Brain pericyte (primary cell): ENCODE data around the gene TMCC2.
"Not testable (repeated sequence)": the region's sequence is repeated elsewhere in the genome, so short reads cannot be mapped to it uniquely, and the experiment has no call there.

Source experiments
- DNase-seq: peaks from one replicate; pipeline ENCODE4 v3.0.0-alpha.2; 2012; ENCODE audit warnings: low read depth, low spot score

TMCC2 gene, protein sequence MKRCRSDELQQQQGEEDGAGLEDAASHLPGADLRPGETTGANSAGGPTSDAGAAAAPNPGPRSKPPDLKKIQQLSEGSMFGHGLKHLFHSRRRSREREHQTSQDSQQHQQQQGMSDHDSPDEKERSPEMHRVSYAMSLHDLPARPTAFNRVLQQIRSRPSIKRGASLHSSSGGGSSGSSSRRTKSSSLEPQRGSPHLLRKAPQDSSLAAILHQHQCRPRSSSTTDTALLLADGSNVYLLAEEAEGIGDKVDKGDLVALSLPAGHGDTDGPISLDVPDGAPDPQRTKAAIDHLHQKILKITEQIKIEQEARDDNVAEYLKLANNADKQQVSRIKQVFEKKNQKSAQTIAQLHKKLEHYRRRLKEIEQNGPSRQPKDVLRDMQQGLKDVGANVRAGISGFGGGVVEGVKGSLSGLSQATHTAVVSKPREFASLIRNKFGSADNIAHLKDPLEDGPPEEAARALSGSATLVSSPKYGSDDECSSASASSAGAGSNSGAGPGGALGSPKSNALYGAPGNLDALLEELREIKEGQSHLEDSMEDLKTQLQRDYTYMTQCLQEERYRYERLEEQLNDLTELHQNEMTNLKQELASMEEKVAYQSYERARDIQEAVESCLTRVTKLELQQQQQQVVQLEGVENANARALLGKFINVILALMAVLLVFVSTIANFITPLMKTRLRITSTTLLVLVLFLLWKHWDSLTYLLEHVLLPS

DNA sequence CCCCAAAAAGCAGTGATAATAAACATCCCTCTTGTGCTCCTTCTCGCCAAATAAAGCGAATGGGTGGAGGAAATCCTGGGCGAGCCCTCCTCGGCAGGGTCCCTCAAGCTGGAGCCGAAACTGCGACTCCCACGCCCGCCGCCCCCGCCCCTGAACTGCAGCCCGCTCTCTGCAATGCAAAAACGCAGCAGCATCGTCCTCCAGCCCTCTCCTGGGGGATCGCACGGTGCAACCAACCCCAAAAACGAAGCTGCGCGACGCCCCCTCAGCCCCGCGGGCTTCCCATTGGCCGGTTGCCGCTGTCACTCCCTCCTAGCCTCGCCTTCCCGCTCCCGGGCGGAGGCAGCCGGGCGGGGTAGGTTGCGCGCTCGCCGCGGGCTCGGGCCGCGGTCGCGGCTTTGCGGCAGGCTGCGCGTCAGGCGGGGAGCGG, at the start of gene TMCC2:
Gene TMCC2, plus strand, starts transcription at position 363 of the 430 bp plus-strand sequence. CDS start 619 bp downstream, outside the sequence.
- peak; percentile 52 for DNase-seq

DNA sequence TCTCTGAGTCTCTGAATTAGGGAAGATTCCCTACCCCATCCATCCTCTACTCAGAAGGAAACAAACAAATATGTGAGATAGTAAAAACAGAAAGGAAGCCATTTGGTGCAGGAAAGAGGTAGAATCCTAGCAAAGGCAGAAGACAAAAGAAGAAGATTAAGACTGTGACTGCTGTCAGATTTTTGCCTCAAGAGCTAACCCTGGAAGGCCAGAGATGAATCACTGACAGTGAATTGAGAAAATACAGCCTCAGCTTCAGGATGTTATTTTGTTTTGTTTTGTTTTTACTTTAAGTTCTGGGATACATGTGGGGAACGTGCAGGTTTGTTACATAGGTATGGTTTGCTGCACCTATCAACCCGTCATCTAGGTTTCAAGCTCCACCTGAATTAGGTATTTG, 47.9 kb upstream of the TMCC2 start:
- no peak for DNase-seq

GRCh38 chr1:205180331-205180730, 47.4 kb upstream of the TMCC2 start:
- DNase-seq: not testable (repeated sequence)

DNA sequence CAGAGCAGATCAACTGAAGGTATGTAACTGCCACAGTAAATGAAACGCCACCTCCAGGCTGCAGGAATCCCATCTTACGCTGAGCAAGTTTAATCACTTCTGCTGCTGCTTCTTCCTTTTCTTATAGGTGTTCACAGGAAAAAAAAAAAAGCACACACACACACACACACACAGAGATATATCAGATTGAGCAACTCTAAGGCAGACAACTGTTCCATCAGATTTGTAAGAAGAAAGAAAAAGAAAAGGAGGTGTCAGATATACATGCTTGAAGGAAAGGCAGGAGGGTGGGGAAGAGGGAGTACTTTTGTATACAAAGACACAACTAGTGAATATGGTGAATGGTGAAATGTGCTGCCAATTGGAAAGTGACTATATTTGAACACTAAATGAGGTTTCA, 44.8 kb upstream of the TMCC2 start:
- DNase-seq: no peak

GRCh38 chr1:205183676-205184335, 43.9 kb upstream of the TMCC2 start:
- DNase-seq: no peak

DNA sequence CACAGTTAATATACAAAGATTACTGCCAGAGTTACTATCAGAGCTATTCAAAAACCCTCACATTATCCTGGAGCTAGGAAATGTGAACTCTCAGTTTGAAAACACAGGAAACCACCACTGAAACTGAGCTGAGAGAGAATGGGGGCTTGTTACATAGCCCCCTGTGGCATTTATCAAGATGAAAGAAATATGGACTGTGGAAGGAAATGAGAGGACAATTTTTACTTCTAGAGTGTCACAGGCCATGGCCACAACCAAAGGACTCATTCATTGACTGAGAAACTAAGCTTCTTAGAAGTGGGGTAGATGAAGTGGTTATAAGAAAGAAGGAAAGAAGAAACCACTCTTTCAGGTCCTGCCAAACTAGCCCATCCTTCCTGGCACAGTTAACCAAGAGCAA, 41.6 kb upstream of the TMCC2 start:
- DNase-seq: no peak

GRCh38 chr1:205187420-205187819, 40.3 kb upstream of the TMCC2 start:
- DNase-seq: no peak

DNA sequence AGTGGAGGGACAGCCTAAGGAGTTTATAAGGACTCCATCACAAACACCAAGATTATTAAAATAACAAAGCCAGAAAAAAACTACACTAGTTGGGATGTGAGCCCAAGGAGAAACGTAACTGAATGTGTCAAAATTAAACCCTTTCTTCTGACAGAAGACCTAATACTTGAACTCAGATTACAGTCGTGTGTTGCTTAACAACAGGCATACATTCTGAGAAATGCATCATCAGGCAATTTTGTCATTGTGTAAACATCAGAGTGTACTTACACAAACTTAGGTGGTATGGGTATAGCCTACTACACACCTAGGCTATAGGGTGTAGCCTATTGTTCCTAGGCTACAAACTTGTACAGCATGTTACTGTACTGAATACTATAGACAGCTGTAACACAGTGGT, 39.6 kb upstream of the TMCC2 start:
- DNase-seq: no peak

DNA sequence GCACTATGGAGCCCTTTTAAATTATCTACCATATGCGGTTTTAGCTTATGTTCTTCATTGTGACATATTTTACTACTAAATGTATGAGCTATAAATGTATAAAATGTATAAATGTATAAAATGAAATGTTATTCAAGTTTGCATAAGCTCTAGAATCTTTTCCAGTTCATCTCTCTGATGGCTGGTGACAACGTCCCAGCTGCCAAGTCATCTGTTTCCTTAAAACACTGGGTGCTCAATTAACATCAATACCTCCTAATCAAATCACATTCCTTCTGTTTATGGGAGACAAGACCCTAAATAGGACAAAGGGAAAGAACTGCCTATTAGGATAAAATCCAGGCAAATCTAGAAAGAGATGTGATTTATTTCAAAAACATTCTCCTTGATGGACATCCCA, 39.1 kb upstream of the TMCC2 start:
- no peak for DNase-seq

DNA sequence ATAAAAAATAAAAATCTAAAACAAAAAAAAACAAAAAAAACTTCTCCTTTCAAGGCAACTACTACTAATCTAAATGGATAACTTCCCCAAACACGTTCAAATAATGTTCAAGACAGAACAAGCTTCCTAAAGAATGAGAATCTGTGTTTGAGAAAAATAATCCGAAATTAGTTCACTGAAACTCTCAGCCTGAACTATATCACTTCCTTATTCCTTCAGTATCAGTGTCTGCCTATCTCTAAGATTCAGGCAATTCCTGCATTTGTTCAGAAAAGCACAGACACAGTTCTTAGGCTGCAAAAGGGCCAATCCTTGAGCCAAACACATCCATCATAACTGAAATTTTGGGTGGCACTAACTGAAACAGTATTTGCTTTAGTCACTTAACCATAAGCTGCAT, 38.6 kb upstream of the TMCC2 start:
- DNase-seq: no peak

GRCh38 chr1:205190845-205191577, 36.7 kb upstream of the TMCC2 start:
- DNase-seq: no peak

DNA sequence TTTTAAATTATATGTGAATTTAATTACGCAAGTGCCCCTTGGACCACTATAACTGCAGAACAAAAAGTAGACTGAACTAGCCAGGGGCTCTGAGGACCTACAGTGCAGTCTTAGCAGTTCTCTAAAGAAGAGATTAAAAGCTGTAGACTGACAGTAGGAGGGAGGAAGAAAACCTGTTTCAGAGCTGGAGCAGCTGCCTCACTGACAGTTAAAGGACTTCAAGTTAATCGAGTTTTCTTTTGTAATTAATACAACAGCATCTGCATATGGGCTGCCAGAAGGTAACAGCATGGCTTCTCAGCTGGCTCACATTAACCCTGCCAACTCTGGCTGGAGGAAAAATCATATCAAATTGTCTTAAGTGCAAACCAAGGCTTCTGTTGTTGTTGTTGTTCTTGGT, 36.1 kb upstream of the TMCC2 start:
- no peak for DNase-seq

DNA sequence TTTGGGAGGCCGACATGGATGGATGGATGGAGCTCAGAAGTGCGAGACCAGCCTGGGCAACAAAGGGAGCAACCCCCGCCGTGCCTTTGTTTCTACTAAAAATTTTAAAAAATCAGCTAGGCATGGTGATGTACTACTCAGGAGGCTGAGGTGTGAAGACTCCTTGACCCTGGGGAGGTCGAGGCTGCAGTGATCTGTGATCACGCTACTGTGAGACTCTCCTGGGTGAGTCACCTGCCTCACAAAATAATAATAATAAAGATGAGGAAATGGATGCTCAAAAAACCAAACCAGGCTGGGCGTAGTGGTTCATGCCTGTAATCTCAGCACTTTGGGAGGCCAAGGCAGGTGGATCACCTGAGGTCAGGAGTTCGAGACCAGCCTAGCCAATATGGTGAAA, 35.5 kb upstream of the TMCC2 start:
- no peak for DNase-seq

- no peak for DNase-seq
Measured at GRCh38 chr1:205199090-205199930, 28.4 kb upstream of the TMCC2 start.

DNA sequence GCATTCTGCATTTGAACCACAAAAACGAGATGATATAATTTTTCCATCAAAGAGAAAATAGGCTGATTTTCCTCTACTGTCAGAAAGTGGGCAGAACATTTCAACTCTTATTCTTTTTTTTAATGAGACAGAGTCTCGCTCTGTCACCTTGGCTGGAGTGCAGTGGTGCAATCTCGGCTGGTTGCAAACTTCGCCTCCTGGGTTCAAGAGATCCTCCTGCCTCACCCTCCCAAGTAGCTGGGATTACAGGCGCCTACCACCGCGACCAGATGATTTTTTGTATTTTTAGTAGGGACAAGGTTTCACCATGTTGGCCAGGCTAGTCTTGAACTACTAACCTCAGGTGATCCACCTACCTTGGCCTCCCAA, 27.8 kb upstream of the TMCC2 start:
- no peak for DNase-seq

GRCh38 chr1:205204552-205204951, 23.2 kb upstream of the TMCC2 start:
- DNase-seq: no peak

- DNase-seq: no peak
Measured at GRCh38 chr1:205205055-205205454, 22.7 kb upstream of the TMCC2 start.

DNA sequence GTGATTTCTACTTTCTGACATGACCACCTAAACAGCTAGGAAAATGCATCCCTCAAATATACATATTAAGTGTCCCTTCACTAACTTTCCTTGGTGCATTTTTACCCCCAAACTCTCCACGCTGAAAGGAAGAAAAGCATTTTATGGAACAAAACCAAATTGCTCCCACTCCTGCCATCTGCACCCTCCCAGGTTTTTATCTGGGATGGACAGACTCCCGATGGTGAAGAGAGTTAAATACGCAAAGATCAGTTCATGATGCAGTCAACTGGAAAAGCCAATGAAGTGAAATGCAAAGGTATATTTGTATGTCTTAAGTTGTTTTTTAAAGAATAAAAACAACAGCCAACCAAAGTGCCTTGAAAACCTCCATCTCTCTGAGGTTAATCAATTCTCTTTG, 18.9 kb upstream of the TMCC2 start:
- no peak for DNase-seq

DNA sequence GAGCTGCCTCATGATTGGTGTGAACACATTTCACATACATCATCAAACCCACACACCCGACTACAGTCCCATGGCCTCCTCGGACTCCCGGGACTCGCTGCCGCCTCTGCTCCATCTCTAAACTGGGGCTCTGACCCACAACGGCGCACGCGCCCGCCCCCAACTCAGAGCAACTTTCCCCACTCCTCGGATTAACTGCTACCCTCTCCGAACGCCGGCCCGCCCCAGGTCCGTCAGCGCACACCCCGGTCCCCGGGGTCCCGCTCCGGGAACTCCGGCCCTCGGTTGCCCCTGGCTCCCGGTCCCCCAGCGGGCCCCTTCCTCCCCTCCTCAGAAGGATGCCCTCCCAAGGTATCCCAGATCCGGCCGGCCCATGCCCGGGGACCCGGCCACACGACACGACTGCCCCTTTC, 17.0 kb upstream of the TMCC2 start:
- no peak for DNase-seq

DNA sequence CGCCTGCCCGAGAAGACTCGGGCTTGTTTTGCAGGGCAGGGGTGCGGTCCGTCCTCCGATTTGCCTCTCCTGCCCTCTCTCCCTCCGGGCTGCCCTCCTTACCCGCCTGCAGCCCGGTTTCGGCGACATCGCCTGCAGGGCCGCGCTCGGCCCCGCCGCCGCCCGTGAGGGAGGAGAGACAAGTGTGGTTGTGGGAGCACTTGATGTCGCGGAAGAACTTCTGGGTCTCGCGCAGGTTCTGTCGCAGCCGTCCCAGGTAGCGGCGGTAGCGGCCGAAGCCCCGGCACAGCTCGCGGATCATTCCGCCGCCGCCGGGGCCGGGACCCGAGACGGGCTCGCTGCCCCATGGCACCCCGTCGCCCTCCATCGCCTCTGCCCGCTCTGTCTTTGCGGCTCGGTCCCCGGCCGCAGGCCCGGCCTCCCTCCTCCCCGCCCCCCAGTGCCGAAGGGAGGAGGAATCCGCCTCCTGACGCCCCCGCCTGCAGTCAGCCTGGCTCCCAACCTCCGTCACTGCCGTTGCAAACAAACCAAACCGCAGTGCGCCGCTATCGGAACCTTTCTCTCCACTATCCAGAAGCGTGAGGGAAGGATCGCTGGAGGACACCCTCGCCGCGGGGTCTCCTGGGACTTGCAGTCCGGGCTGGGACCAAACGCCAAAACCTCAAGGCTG, 16.4 kb upstream of the TMCC2 start, which contains the start of gene DSTYK:
Gene DSTYK, minus strand, starts transcription at position 534 of the 670 bp plus-strand sequence. Its CDS starts 167 bp downstream, at position 367.
- DNase-seq: peak; percentile 88
